Panc1 (cell line): ENCODE results near the gene HSD3B2. TPM values are rescaled to one million over a fixed set of nuclear protein-coding genes. Genes with fewer than 3 reads are reported as not detected.

Experiments used
- ATAC-seq: fragments of 200-7000 bp; cut with Tn5 transposase; 2 replicates; pipeline ENCODE4 v1.9.1; 2020; ENCODE audit warnings: mild to moderate bottlenecking, moderate library complexity
- BruUV-seq: library from RNA; stranded (reverse); fragments of 400-500 nt; replicated peaks from 2 replicates; lab custom pipeline; 2021; lab: Mats Ljungman, UMichigan
- CTCF ChIA-PET: fragments of 300-600 bp; sonication (Branson Sonifier 250); formaldehyde crosslinking; loops from one replicate; lab custom pipeline; 2022; ENCODE audit warnings: antibody characterized with exemption; lab: Charles Lee
- POLR2A ChIA-PET: fragments of 300-600 bp; sonication (Branson Sonifier 250); formaldehyde crosslinking; loops from one replicate; lab custom pipeline; 2022; ENCODE audit warnings: antibody characterized with exemption; lab: Charles Lee
- DNase-seq: peaks from one replicate; pipeline ENCODE4 v3.0.0-alpha.2; 2010; ENCODE audit warnings: low read depth, low spot score
- H3K27ac ChIP-seq: 2 replicates; pipeline ENCODE4 v1.5.1; 2011; ENCODE audit warnings: mild to moderate bottlenecking, low read length, inconsistent platforms
- H3K27me3 ChIP-seq: fragments of 200-500 bp; sonication (Bioruptor generic); 2 replicates; pipeline ENCODE4 v1.6.0; 2014; ENCODE audit warnings: low read length, inconsistent platforms; ENCODE audit not compliant: control insufficient read depth, insufficient read depth
- H3K36me3 ChIP-seq: fragments of 200-500 bp; sonication (Bioruptor generic); 2 replicates; pipeline ENCODE4 v1.5.1; 2014; ENCODE audit warnings: inconsistent platforms, mild to moderate bottlenecking, low read length, moderate library complexity; ENCODE audit not compliant: control insufficient read depth, insufficient read depth
- H3K4me1 ChIP-seq: 2 replicates; pipeline ENCODE4 v1.5.1; 2011; ENCODE audit warnings: inconsistent platforms, mild to moderate bottlenecking, low read length, moderate library complexity; ENCODE audit not compliant: control insufficient read depth, insufficient read depth
- H3K4me3 ChIP-seq, 2 experiments: 2 replicates each; pipeline ENCODE4 v1.5.1; 2011 to 2012; ENCODE audit warnings: low read depth in 2 of 2, low read length in 2 of 2, mild to moderate bottlenecking in 2 of 2, inconsistent platforms in 1 of 2, moderate library complexity in 1 of 2
- H3K9me3 ChIP-seq: fragments of 200-500 bp; sonication (Bioruptor generic); 2 replicates; pipeline ENCODE4 v1.5.1; 2014; ENCODE audit warnings: low read depth, mild to moderate bottlenecking, inconsistent platforms, low read length, moderate library complexity; ENCODE audit not compliant: control insufficient read depth, insufficient read depth
- POLR2AphosphoS5 ChIP-seq: IDR thresholded peaks from 2 replicates; pipeline ENCODE4 v1.6.1; 2012; ENCODE audit warnings: mild to moderate bottlenecking, low read depth, low read length, moderate library complexity
- REST ChIP-seq, 2 experiments: IDR thresholded peaks; 2 replicates each; pipeline ENCODE4 v1.6.1; 2011 to 2012; ENCODE audit warnings: low read depth in 2 of 2, control low read depth in 1 of 2, low read length in 1 of 2, mild to moderate bottlenecking in 1 of 2, moderate library complexity in 1 of 2; ENCODE audit not compliant: insufficient read depth in 1 of 2
- SIN3A ChIP-seq: IDR thresholded peaks from 2 replicates; pipeline ENCODE4 v1.6.1; 2012; ENCODE audit warnings: low read depth, mild to moderate bottlenecking, low read length, moderate library complexity, borderline replicate concordance; ENCODE audit not compliant: insufficient read depth
- TCF7L2 ChIP-seq: IDR thresholded peaks from 2 replicates; pipeline ENCODE4 v1.6.1; 2011; ENCODE audit warnings: mild to moderate bottlenecking, low read depth, low read length, inconsistent platforms
- in situ Hi-C: cut with HindIII; loops from 2 replicates; pipeline ENCODE4 v1.10.0; 2016; ENCODE audit warnings: low sequenced_read_pairs, low pct_unique_long_range_greater_than_20kb
- intact Hi-C: fragments of 100-400 bp; cut with micrococcal nuclease; formaldehyde crosslinking; loops from one replicate; pipeline ENCODE4 v1.10.0; 2022; ENCODE audit not compliant: unreplicated experiment
- total RNA-seq: library from RNA; stranded (reverse); gene quantifications from one replicate; pipeline ENCODE4 v1.2.1, GENCODE V29; 2021; ENCODE audit not compliant: unreplicated experiment
- TF ChIP-seq, protein P1 (sequence below): fragments of 450-650 bp; IDR thresholded peaks from 2 replicates; pipeline ENCODE4 v1.5.1; 2017; ENCODE audit warnings: mild to moderate bottlenecking

Gene HSD3B2
- total RNA-seq, 1 experiment from 2014 or later: 1.2 TPM

DNA sequence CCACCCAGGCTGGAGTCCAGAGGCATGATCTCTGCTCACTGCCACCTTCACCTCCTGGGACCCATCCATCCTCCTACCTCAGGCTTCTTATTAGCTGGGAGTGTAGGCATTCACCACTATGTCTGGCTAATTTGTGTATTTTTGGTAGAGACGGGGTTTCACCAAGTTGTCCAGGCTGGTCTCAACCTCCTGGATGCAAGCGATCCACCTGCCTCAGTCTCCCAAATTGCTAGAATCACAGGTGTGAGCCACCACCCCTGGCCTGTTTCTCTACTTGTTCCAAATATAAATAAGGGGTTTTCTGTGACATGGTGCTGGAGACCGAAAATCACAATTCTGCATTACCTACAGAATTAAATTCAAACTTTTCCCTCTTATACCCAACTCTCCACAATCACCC lies 55.4 kb downstream of the HSD3B2 start:
- ChIA-PET POLR2A (no interaction called here), CTCF (no interaction called here)
- Histone ChIP-seq H3K27me3 (peaks cover 5% of the 10 kb centered on the region; the same call in 1 of the 2 replicates), H3K27ac (no peak overlapping the region), H3K9me3 (no peaks in the 10 kb centered on the region), H3K36me3 (no peaks in the 10 kb centered on the region), H3K4me3 (no peak overlapping the region), H3K4me1 (no peaks in the 10 kb centered on the region)
- TF ChIP-seq REST (IDR thresholded peaks at IDR 0.05; ENCODE audit: insufficient read depth in 1 of 2, low read depth in 2 of 2, low read length in 1 of 2): no peak
- TF ChIP-seq TCF7L2: no peak
- no peak for TF ChIP-seq POLR2AphosphoS5
- TF ChIP-seq, protein P1, sequence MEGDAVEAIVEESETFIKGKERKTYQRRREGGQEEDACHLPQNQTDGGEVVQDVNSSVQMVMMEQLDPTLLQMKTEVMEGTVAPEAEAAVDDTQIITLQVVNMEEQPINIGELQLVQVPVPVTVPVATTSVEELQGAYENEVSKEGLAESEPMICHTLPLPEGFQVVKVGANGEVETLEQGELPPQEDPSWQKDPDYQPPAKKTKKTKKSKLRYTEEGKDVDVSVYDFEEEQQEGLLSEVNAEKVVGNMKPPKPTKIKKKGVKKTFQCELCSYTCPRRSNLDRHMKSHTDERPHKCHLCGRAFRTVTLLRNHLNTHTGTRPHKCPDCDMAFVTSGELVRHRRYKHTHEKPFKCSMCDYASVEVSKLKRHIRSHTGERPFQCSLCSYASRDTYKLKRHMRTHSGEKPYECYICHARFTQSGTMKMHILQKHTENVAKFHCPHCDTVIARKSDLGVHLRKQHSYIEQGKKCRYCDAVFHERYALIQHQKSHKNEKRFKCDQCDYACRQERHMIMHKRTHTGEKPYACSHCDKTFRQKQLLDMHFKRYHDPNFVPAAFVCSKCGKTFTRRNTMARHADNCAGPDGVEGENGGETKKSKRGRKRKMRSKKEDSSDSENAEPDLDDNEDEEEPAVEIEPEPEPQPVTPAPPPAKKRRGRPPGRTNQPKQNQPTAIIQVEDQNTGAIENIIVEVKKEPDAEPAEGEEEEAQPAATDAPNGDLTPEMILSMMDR: no peak
- no peak for TF ChIP-seq SIN3A
- in situ Hi-C loops: no loop called here
- intact Hi-C loops: no loop called here
- DNase-seq (no peak), ATAC-seq (no peak)
- BruUV-seq: no TSS peak

DNA sequence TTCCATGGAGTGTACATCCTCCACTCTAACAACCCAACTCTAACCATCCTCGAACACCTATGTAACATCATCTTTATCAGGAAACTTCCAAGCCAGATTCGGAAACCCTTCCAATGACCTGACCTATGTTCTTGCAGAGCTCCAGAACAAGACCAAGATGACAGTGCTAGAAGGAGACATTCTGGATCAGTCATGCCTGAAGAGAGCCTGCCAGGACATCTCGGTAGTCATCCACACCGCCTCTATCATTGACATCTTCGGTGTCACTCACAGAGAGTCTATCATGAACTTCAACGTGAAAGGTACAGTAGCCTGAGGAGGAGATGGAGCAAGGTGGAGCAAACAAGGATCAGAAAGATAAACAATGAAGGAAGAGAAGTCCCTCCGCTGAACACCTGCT lies 56.0 kb downstream of the HSD3B2 start:
- no peak for DNase-seq
- Histone ChIP-seq H3K27ac (no peak overlapping the region), H3K9me3 (no peaks in the 10 kb centered on the region), H3K36me3 (no peaks in the 10 kb centered on the region), H3K4me1 (no peaks in the 10 kb centered on the region), H3K4me3 (no peak overlapping the region), H3K27me3 (peaks cover 5% of the 10 kb centered on the region; the same call in 1 of the 2 replicates)
- no TSS peak for BruUV-seq
- ATAC-seq: no peak
- in situ Hi-C loops (no loop called here), intact Hi-C loops (no loop called here)
- ChIA-PET CTCF (no interaction called here), POLR2A (no interaction called here)
- TF ChIP-seq REST (IDR thresholded peaks at IDR 0.05; ENCODE audit: insufficient read depth in 1 of 2, low read depth in 2 of 2, low read length in 1 of 2): no peak
- no peak for TF ChIP-seq TCF7L2
- TF ChIP-seq, protein P1: no peak
- TF ChIP-seq POLR2AphosphoS5: no peak
- no peak for TF ChIP-seq SIN3A
